ENCODE results near the gene KRT222.

Gene KRT222

GRCh38 chr17:40646791-40647623 lies 18.0 kb downstream of the KRT222 start:
- Histone ChIP-seq H2BK15ac (ENCODE audit: low read depth, poor library complexity, severe bottlenecking) (no peak overlapping the region), H4K91ac (ENCODE audit: low read length) (peak overlapping the region; percentile 34), H3K9me3 (ENCODE audit: control insufficient read depth, low read length) (no peaks in the 10 kb centered on the region), H2BK120ac (ENCODE audit: low read depth, low read length) (peak overlapping the region; percentile 97), H3K79me1 (replicated peaks; ENCODE audit: low read length, poor library complexity, severe bottlenecking) (peaks cover 7% of the 10 kb centered on the region), H3K4me2 (ENCODE audit: low read length, poor library complexity, severe bottlenecking) (peak overlapping the region; percentile 72), H4K8ac (ENCODE audit: low read length) (peak overlapping the region; percentile 97), H3K14ac (ENCODE audit: low read length in 2 of 2) (peak overlapping the region; percentile 43 to 75), H3K9ac (ENCODE audit: low read length) (peak overlapping the region; percentile 98), H2AFZ (ENCODE audit: low read depth, low read length) (peak overlapping the region; percentile 10), H2BK12ac (ENCODE audit: low read length in 2 of 2) (no peak overlapping the region), H3K23ac (ENCODE audit: low read length in 2 of 2) (no peak overlapping the region), H2BK5ac (ENCODE audit: low read depth, low read length, poor library complexity, severe bottlenecking) (peak overlapping the region; percentile 97), H3K27me3 (ENCODE audit: control insufficient read depth in 1 of 2, insufficient read depth in 1 of 2, low read length in 2 of 2) (no peaks in the 10 kb centered on the region), H3K4me1 (ENCODE audit: control insufficient read depth, insufficient read depth, low read depth, low read length) (peaks cover 1% of the 10 kb centered on the region), H3K27ac (ENCODE audit: low read length, poor library complexity, severe bottlenecking) (peak overlapping the region; percentile 98), H3K4ac (ENCODE audit: low read depth in 1 of 2, low read length in 2 of 2) (peak overlapping the region; percentile 99 to 100), H2AK5ac (ENCODE audit: low read length, severe bottlenecking) (peak overlapping the region; percentile 78), H3K36me3 (ENCODE audit: control insufficient read depth in 1 of 2, insufficient read depth in 2 of 2, low read depth in 1 of 2, low read length in 2 of 2) (peaks cover 0 to 35% of the 10 kb centered on the region in 2 experiments), H3K4me3 (ENCODE audit: insufficient read depth in 1 of 2, low read depth in 1 of 2, low read length in 2 of 2) (peak overlapping the region; percentile 87 to 98), H3K18ac (ENCODE audit: low read depth in 1 of 2, low read length in 2 of 2) (peak overlapping the region; percentile 86 to 100)
- peak; percentile 20 for DNase-seq
- WGBS = 21% methylated on average over 16 of the region's 18 CpGs

- no peaks in the 10 kb centered on the region for H3K27me3 ChIP-seq (ENCODE audit: control insufficient read depth in 1 of 2, insufficient read depth in 1 of 2, low read length in 2 of 2)
- H2BK12ac ChIP-seq (ENCODE audit: low read length in 2 of 2) = no peak overlapping the region
- no peaks in the 10 kb centered on the region for H3K9me3 ChIP-seq (ENCODE audit: control insufficient read depth, low read length)
- no peak overlapping the region for H4K91ac ChIP-seq (ENCODE audit: low read length)
- H2BK5ac ChIP-seq (ENCODE audit: low read depth, low read length, poor library complexity, severe bottlenecking) = no peak overlapping the region
- 100% methylated on average over 2 of the region's 2 CpGs for WGBS
- H3K4me1 ChIP-seq (ENCODE audit: control insufficient read depth, insufficient read depth, low read depth, low read length) = peaks cover 1% of the 10 kb centered on the region
- no peak overlapping the region for H3K14ac ChIP-seq (ENCODE audit: low read length in 2 of 2)
- no peak overlapping the region for H3K27ac ChIP-seq (ENCODE audit: low read length, poor library complexity, severe bottlenecking)
- no peak overlapping the region for H2BK120ac ChIP-seq (ENCODE audit: low read depth, low read length)
- no peak overlapping the region for H3K4ac ChIP-seq (ENCODE audit: low read depth in 1 of 2, low read length in 2 of 2)
- H2AFZ ChIP-seq (ENCODE audit: low read depth, low read length) = no peak overlapping the region
- no peak overlapping the region for H2AK5ac ChIP-seq (ENCODE audit: low read length, severe bottlenecking)
- peak overlapping the region; percentile 98 for H3K9ac ChIP-seq (ENCODE audit: low read length)
- no peak overlapping the region for H2BK15ac ChIP-seq (ENCODE audit: low read depth, poor library complexity, severe bottlenecking)
- no peak overlapping the region for H4K8ac ChIP-seq (ENCODE audit: low read length)
- H3K4me2 ChIP-seq (ENCODE audit: low read length, poor library complexity, severe bottlenecking) = no peak overlapping the region
- peaks cover 7% of the 10 kb centered on the region for H3K79me1 ChIP-seq (replicated peaks; ENCODE audit: low read length, poor library complexity, severe bottlenecking)
- H3K23ac ChIP-seq (ENCODE audit: low read length in 2 of 2) = no peak overlapping the region
- no peak overlapping the region for H3K18ac ChIP-seq (ENCODE audit: low read depth in 1 of 2, low read length in 2 of 2)
- peaks cover 0 to 46% of the 10 kb centered on the region in 2 experiments for H3K36me3 ChIP-seq (ENCODE audit: control insufficient read depth in 1 of 2, insufficient read depth in 2 of 2, low read depth in 1 of 2, low read length in 2 of 2)
- H3K4me3 ChIP-seq (ENCODE audit: insufficient read depth in 1 of 2, low read depth in 1 of 2, low read length in 2 of 2) = peak overlapping the region in 1 of 2 experiments; percentile 98
- DNase-seq = peak; percentile 20
Measured at GRCh38 chr17:40645943-40646342, 19.0 kb downstream of the KRT222 start.

- no peak overlapping the region for H2BK5ac ChIP-seq (ENCODE audit: low read depth, low read length, poor library complexity, severe bottlenecking)
- H2AK5ac ChIP-seq (ENCODE audit: low read length, severe bottlenecking) = no peak overlapping the region
- peaks cover 1% of the 10 kb centered on the region for H3K4me1 ChIP-seq (ENCODE audit: control insufficient read depth, insufficient read depth, low read depth, low read length)
- H2BK120ac ChIP-seq (ENCODE audit: low read depth, low read length) = no peak overlapping the region
- no peak overlapping the region for H3K14ac ChIP-seq (ENCODE audit: low read length in 2 of 2)
- H3K18ac ChIP-seq (ENCODE audit: low read depth in 1 of 2, low read length in 2 of 2) = no peak overlapping the region
- H3K23ac ChIP-seq (ENCODE audit: low read length in 2 of 2) = no peak overlapping the region
- peak overlapping the region; percentile 98 for H3K9ac ChIP-seq (ENCODE audit: low read length)
- H2AFZ ChIP-seq (ENCODE audit: low read depth, low read length) = no peak overlapping the region
- no peak overlapping the region for H2BK15ac ChIP-seq (ENCODE audit: low read depth, poor library complexity, severe bottlenecking)
- peaks cover 7% of the 10 kb centered on the region for H3K79me1 ChIP-seq (replicated peaks; ENCODE audit: low read length, poor library complexity, severe bottlenecking)
- peak overlapping the region in 1 of 2 experiments; percentile 98 for H3K4me3 ChIP-seq (ENCODE audit: insufficient read depth in 1 of 2, low read depth in 1 of 2, low read length in 2 of 2)
- no peak overlapping the region for H3K4me2 ChIP-seq (ENCODE audit: low read length, poor library complexity, severe bottlenecking)
- no peak for DNase-seq
- no peak overlapping the region for H4K91ac ChIP-seq (ENCODE audit: low read length)
- no peak overlapping the region for H3K27ac ChIP-seq (ENCODE audit: low read length, poor library complexity, severe bottlenecking)
- H2BK12ac ChIP-seq (ENCODE audit: low read length in 2 of 2) = no peak overlapping the region
- peaks cover 0 to 52% of the 10 kb centered on the region in 2 experiments for H3K36me3 ChIP-seq (ENCODE audit: control insufficient read depth in 1 of 2, insufficient read depth in 2 of 2, low read depth in 1 of 2, low read length in 2 of 2)
- no peak overlapping the region for H3K4ac ChIP-seq (ENCODE audit: low read depth in 1 of 2, low read length in 2 of 2)
- H3K27me3 ChIP-seq (ENCODE audit: control insufficient read depth in 1 of 2, insufficient read depth in 1 of 2, low read length in 2 of 2) = no peaks in the 10 kb centered on the region
- H4K8ac ChIP-seq (ENCODE audit: low read length) = no peak overlapping the region
- no peaks in the 10 kb centered on the region for H3K9me3 ChIP-seq (ENCODE audit: control insufficient read depth, low read length)
Measured at GRCh38 chr17:40645291-40645690, 19.7 kb downstream of the KRT222 start.

- peaks cover 5% of the 10 kb centered on the region for H3K79me1 ChIP-seq (replicated peaks; ENCODE audit: low read length, poor library complexity, severe bottlenecking)
- H3K14ac ChIP-seq (ENCODE audit: low read length in 2 of 2) = no peak overlapping the region
- no peak overlapping the region for H4K8ac ChIP-seq (ENCODE audit: low read length)
- WGBS = 80% methylated on average over 1 of the region's 2 CpGs
- H4K91ac ChIP-seq (ENCODE audit: low read length) = no peak overlapping the region
- no peak overlapping the region for H2BK15ac ChIP-seq (ENCODE audit: low read depth, poor library complexity, severe bottlenecking)
- no peak for DNase-seq
- H3K4ac ChIP-seq (ENCODE audit: low read depth in 1 of 2, low read length in 2 of 2) = no peak overlapping the region
- no peak overlapping the region for H2BK120ac ChIP-seq (ENCODE audit: low read depth, low read length)
- no peak overlapping the region for H3K4me3 ChIP-seq (ENCODE audit: insufficient read depth in 1 of 2, low read depth in 1 of 2, low read length in 2 of 2)
- no peaks in the 10 kb centered on the region for H3K9me3 ChIP-seq (ENCODE audit: control insufficient read depth, low read length)
- peaks cover 2% of the 10 kb centered on the region for H3K4me1 ChIP-seq (ENCODE audit: control insufficient read depth, insufficient read depth, low read depth, low read length)
- H3K9ac ChIP-seq (ENCODE audit: low read length) = no peak overlapping the region
- H3K27ac ChIP-seq (ENCODE audit: low read length, poor library complexity, severe bottlenecking) = no peak overlapping the region
- H3K18ac ChIP-seq (ENCODE audit: low read depth in 1 of 2, low read length in 2 of 2) = no peak overlapping the region
- H3K27me3 ChIP-seq (ENCODE audit: control insufficient read depth in 1 of 2, insufficient read depth in 1 of 2, low read length in 2 of 2) = no peaks in the 10 kb centered on the region
- H3K36me3 ChIP-seq (ENCODE audit: control insufficient read depth in 1 of 2, insufficient read depth in 2 of 2, low read depth in 1 of 2, low read length in 2 of 2) = peaks cover 11 to 99% of the 10 kb centered on the region in 2 experiments
- H3K4me2 ChIP-seq (ENCODE audit: low read length, poor library complexity, severe bottlenecking) = no peak overlapping the region
- no peak overlapping the region for H2BK5ac ChIP-seq (ENCODE audit: low read depth, low read length, poor library complexity, severe bottlenecking)
- H2AFZ ChIP-seq (ENCODE audit: low read depth, low read length) = no peak overlapping the region
- H3K23ac ChIP-seq (ENCODE audit: low read length in 2 of 2) = no peak overlapping the region
- no peak overlapping the region for H2BK12ac ChIP-seq (ENCODE audit: low read length in 2 of 2)
- no peak overlapping the region for H2AK5ac ChIP-seq (ENCODE audit: low read length, severe bottlenecking)
Measured at GRCh38 chr17:40637931-40638330, 27.0 kb downstream of the KRT222 start.
